HG03097 (cell line): ENCODE measurements around the gene HTATIP2.
A peak's percentile ranks its signal among the peaks of the same experiment; 100 is the strongest.
"Not testable (repeated sequence)": the region's sequence is repeated elsewhere in the genome, so short reads cannot be mapped to it uniquely, and the experiment has no call there.

Experiments
- ATAC-seq: cut with Tn5 transposase; IDR thresholded peaks from one replicate; pipeline ENCODE4 v1.9.1; 2021; ENCODE audit not compliant: unreplicated experiment, low FRiP score

The HTATIP2 gene

DNA sequence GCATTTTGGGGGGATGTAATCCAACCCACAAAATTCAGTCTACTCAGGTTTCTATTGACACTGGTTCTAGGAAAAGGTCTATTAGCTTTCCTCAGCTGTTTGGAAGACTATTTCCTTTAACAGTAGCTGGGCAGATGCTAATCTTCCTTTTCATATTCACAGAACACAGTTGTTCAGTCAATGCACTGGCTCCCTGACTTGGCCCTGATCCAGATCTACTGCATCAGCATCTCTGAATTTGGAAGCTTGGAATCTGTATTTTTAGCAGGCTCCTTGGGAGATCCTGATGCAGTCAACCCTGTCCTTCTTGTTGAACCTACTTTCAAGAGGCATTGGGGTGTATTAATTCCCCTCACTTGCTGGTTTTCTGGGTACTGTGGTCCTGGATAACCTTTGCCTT is 6.3 kb downstream of the HTATIP2 start:
- ATAC-seq: no peak

DNA sequence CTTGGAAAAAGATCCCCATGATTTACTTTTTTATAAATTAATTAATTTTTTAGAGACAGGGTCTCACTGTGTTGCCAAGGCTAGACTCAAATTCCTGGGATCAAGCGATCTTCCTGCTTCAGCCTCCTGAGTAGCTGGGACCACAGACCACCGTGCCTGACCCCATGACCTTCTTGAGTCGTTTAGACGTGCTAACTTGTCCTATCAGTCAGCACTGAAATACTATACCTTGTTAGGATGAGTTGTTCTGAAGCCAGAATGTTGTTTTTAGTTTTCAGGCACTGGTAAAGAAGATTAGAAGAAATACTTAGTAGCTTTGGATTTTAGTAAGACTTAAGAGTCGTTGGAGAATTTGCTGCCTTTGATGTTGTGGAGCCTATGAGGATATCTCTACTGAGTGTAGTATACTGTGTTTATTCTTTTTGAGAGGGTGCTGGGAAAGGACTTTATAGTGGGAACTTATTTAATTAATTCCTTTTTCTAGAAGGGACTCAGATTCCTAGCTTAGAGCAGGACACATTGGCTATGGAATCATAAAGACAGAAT is 8.6 kb downstream of the HTATIP2 start:
- no peak for ATAC-seq

DNA sequence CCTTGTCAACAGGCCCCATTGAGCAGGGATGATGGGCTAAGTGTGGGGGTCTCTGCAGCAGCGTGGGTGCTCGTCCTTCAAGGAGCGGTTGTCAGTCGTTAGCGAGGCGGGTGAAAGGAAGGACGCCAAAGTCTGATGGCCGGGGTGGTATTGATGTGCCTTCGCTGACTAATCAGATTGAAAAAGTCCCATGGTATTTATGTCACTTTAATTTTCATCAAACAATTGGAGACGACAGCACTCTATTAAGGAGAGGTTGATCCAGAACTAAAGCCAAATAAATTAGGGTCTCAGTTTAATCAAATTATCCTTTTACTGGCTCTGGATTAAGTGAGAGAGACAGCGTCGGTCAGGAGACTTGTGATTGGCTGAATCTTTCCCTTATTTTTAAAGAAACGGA is 9.6 kb downstream of the HTATIP2 start:
- no peak for ATAC-seq

DNA sequence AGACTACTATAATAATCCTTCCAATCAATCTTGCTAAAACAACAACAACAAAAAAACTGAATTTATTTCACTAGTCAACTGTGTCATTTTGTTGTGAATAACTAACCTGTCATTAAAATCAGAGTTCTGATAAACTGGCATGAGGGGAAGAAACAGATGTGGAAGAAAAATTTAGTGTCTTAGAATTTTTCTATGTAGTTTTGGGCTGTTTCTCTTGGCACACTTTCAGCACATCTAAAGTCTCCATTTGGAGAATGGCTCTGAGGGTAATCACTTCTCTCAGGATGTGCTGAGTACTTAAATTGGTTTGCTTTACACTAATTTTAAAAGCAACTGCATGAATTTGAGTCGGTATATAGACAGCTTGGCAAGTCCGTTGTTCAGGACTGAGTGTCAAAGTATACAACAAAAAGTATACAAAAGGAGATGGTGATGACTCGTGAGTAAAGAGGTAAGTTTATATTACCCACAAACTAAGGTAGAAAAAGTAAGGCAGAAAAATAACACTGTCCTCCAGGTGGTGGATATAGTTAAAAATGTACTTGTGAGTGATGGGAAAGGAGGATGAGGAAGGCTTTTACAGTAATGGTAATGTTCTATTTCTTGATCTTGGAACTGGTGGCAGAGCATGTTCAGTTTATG is 10.2 kb downstream of the HTATIP2 start:
- no peak for ATAC-seq

DNA sequence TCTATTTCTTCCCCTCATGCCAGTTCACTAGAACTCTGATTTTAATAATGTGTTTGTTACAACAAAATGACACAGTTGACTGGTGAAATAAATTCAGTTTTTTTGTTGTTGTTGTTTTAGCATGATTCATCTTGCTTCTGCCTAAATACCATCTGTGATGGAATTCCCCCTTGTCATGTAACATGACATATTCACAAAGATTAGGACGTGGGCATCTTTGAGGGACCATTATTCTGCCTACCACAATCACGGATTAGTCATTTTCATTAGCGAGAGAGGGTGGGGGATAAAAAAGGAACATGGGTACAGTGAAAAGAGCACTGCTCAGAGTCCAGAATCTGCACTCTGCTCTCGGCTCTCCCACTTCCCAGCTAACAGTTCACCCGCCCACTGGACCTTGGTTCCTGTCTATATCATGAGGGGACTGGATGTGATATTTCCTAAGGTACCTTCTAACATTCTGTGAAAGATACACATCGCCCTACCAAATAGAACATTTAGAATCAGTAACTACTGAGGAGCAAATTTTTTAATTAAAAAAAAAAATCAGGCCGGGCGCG is 11.3 kb downstream of the HTATIP2 start:
- no peak for ATAC-seq

DNA sequence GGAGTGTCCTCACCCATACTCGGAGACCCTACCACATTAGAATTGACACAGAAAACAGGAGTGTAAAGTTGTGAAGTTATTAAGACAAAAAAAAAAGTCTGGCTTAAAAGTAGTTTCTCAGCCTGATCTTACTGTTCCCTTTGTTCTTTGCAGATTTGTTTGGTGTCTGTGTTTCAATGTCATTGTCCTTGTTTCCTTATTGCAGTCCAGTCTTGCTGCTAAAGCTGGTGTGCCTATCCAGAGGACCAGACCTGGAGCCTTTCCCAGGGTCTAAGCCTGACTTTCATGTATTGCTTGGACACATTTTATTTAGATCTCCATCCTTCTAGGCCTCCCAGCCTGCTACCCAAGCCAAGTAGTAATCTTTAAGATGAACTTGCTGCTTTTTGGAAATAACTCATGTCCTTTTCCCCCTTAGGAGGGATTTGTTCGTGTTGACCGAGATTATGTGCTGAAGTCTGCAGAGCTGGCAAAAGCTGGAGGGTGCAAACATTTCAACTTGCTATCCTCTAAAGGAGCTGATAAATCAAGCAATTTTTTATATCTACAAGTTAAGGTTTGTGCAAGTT is 12.7 kb downstream of the HTATIP2 start:
- ATAC-seq: no peak

DNA sequence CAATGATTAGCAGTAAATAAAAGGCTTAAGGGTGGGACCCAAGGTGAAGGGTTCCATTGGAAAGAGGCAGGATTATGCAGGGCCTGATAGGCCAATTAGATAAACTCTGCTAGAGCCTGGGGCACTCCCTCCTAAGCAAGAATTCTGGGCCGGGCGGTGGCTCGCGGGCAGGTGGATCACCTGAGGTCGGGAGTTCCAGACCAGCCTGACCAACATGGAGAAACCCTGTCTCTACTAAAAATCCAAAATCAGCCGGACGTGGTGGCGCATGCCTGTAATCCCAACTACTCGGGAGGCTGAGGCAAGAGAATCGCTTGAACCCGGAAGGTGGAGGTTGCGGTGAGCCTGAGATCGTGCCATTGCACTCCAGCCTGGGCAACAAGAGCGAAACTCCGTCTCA is 22.5 kb downstream of the HTATIP2 start:
- not testable (repeated sequence) for ATAC-seq

DNA sequence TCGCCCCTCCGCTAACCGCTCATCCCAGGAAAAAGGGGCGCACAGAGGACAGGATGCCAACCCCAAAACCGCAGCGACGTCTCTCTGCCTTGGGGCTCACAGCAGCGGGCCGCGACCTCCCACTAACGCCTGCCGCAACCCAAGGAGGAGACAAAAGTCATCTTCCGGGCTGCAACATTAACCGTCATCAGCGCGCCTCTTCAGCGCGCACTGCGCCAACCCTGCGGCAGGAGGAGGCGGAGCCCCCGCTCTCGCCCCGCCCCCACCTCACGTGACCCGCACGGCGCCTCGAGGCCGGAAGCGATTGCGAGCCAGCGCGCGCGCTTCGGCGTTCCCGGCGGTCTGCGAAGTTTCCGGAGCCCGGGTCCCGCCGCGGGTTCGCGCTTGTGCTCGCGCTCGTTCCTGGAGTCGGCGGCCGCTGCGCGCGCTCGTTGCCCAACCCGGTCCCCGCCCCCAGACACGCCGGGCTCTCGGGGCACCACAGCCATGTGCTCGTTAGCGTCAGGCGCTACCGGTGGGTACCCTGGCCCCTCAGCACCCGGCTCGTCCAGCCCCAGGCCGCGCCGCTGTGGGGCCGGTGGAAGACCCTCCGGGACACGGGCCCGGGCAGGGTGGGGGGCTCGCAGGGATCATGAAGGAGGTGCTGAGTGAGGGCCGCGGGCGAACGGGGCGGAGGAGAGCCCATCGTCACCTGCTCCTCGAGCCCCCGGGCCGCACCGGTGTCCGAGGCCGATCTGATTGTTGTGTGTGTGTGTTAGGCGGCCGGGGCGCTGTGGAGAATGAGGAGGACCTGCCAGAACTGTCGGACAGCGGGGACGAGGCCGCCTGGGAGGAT is 24.0 kb downstream of the HTATIP2 start, which contains the start of gene PRMT3:
PRMT3 (plus strand) TSS at position 456 of the 835 bp plus-strand sequence; CDS start at position 487, 31 bp downstream.
- peak; percentile 85 for ATAC-seq

DNA sequence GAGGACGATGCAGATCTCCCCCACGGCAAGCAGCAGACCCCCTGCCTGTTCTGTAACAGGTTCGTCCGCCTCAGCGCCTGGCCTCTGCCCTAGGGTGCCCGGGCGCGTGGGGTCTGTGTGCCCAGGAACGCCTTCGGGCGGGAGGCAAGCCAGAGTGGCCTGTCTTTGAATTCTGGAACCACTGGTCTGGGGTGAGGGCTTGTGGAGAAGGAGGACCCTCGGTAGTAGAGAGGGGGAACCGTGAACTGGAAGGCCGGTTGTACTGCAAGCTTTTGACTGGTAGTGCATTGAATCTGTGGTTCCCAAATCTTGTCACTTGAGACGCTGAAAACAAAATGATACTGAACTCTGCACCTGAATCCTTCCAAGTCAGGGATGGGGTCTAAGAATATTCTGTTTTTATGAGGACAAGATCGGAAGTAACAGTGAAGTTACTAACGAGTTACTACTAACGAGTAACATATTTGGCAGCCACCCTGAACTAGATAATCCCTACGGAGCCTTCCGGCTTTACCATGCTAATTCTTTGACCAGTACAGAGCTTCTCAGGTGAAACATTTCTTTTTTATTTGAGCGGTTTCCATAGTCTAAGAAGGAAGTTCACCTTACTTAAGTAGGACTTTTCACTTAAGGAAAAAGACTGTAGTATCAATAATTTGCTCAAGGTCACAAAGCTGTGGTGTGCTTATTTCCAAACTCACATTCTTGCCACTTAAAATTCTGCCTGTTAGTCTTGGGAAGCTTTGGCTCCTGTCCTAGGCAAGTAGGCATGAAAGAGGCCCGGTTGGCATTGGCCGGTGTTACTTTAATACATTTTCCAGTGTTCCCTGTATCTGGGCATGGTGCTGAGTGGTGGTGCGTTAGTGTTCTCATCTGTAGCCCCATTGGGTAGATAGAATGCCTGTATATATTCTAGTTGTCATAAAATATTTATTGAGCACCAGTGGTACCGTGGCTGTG is 24.9 kb downstream of the HTATIP2 start:
- peak; percentile 12 for ATAC-seq

DNA sequence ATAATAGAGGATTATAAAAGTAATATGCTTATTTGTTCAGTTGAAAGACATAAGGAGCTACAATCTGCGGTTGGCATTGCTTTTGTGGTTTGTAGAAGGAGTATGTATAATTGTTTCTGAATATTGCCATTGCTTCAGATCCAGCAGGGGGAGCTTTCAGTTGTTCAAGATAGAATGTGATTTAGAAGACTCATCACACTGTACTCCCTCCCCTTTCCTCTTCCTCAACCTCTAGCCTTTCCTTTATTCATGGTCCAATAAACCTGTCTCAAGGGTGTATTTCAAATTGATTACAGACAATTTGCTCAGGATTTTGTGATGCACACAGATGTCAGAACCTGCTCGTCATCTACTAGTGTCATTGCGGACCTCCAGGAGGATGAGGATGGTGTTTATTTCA is 33.8 kb downstream of the HTATIP2 start:
- peak; percentile 59 for ATAC-seq

DNA sequence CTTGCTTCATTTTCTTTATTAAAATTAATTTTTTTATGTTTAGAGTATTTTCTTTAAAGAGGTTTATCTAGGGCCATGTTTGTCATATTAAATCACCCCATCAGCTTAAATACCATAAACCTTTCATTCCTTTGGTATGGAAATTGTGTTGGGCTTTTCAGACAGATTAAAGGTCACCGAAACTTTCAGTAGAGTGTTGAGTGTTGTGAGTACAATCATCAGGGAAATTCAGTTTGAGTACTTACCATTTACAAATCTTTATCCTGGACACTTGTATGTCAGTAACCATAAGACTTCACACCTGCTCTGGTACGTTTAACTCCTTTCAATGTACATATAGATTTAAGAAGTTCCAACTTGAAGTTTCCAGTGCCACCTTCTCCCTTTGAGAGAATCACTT is 36.0 kb downstream of the HTATIP2 start:
- ATAC-seq: no peak

DNA sequence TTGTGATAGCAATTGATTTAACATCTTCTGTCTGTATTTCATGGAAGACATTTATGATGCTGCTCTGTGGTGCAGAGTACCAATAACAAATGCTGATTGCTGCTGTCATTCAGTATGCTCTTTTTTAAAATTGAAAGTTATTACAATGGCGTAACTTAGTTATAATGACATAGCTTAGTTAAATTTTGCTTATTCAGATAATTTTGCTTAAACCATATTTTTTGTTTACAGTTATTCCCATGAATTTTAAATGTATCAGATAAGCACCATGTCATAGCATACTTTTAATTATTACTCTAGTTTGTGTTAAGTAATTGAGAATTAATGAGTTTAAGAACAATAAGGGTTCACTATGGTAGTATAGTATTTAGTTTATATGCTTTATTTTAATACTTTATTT is 39.5 kb downstream of the HTATIP2 start:
- ATAC-seq: no peak

DNA sequence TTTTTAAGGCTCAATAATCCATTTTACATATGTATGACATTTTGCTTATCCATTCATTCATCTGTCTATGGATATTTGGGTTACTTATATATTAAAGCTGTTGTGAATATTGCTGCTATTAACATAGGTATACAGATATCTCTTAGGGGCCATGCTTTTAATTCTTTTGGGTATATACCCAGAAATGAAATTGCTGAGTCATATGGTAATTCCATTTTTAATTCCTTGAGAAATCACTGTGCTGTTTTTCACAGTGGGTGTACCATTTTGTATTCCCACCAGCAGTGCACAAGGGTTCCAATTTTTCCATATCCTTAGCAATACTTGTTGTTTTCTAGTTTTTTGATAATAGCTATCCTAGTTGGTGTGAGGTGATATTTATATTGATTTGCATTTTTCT is 43.0 kb downstream of the HTATIP2 start:
- ATAC-seq: no peak

DNA sequence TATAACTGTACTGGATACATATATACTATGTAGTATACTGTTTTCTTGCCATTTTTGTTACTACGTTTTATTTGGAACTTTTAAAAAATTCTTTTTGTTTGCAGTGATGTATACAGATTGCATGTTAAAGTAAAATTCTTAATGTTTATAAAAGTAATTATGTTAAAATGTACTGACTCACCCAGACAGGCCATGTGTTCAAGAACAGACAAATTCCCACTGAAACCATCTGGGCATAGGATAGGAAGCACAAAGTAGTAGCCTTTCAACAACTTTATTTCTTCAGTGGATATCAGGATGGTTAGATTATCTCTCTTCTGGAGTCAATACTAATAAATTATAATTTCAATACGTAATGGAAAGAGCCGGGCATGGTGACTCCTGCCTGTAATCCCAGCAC is 43.8 kb downstream of the HTATIP2 start:
- ATAC-seq: no peak

DNA sequence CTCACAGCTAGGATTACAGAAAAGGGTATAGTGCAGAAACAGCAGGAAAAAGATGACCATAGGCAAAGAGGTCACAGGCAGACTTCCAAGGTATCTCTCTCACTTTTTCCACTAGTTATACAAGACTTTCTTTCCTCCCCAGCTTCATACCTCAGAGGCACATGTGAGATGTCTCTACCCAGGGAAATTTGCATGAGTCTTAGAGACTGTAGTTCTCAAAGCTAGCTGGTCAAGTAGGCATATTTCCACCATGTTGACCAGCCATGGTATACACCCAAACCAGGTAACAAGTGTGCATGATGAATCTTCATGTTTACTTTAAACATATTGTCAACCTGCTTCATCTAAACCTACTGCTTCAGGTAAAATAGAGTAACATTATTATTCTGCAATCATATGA is 51.9 kb downstream of the HTATIP2 start:
- ATAC-seq: no peak

DNA sequence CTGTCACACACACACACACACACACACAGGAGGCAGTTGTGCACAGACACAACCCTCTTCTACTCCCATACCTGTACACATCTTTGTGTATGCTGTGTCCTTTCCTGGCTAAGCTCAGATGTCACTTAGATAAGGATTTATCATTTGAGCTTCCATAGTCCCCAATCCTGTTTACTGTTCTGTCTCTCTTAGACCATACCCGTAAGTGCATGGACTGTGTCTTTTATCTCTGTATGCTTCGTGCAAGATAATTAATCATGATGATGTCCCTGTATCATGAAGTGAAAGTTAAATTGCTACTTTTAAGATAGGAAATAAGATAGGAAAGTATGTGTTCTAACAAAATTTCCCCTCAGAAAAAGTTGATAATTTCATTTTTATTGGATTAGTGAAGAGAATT is 54.3 kb downstream of the HTATIP2 start:
- no peak for ATAC-seq

DNA sequence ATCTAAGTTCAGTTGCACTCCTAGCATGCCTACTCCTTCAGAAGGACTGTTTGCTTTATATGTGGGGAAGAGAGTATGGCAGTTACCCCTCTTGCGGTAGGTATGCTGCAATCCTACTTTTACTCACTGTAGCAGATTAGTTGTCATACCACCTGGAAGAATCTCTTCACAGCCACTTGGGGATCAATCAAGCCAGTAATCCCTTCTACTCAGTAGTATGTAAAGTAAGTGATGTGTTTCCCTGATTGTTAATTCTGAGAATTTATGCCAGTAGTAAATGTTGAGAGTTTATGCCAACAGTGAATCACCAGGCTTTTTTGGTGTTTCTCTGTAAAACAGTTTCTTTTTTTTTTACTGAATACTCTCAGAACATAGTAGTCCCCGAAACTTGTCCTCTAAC is 58.4 kb downstream of the HTATIP2 start:
- ATAC-seq: no peak

DNA sequence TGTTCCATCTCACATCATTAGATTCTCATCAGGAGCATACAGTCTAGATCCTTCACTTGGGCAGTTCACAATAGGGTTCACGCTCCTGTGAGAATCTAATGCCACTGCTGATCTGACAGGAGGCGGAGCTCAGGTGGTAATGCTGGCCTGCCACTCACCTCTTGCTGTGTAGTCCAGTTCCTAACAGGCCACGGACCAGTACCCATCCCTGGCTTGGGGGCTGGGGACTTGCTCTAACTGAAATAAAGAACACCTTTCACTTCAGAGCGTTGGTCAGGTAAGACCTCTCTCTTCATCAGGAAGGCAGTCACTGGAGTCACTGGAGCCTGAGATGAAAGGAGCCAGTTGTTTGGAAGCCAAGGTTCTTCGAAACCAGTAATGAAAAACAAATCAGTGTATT is 65.7 kb downstream of the HTATIP2 start:
- no peak for ATAC-seq
